Parietal lobe (tissue), 2 donors: ENCODE data around the gene LARGE1. TPM values are rescaled to one million over a fixed set of nuclear protein-coding genes. Genes with fewer than 3 reads are reported as not detected.

Experiments used
- small RNA-seq: library from RNA; depleted of rRNA; stranded (forward); fragments of <200 nt; gene quantifications from one replicate; pipeline ENCODE3, GENCODE V24; 2014; ENCODE audit warnings: low replicate concordance
- total RNA-seq: library from RNA; depleted of rRNA; stranded (reverse); fragments of >200 nt; gene quantifications from one replicate; pipeline ENCODE4 v1.2.3, GENCODE V29; 2014

Gene LARGE1
- 56.0 TPM for total RNA-seq

GRCh38 chr22:33920197-33920540 is at the start of gene LARGE1:
TSS of gene LARGE1 (minus strand) at chr22:33920476.

Small RNA genes within 50 kb of the gene (small RNA-seq; reads per million reads assigned to genes)
- gene MIR4764, result not detected
- not detected for gene SNORA50B
